ENCODE data around the gene ABCC2.

The ABCC2 gene

DNA sequence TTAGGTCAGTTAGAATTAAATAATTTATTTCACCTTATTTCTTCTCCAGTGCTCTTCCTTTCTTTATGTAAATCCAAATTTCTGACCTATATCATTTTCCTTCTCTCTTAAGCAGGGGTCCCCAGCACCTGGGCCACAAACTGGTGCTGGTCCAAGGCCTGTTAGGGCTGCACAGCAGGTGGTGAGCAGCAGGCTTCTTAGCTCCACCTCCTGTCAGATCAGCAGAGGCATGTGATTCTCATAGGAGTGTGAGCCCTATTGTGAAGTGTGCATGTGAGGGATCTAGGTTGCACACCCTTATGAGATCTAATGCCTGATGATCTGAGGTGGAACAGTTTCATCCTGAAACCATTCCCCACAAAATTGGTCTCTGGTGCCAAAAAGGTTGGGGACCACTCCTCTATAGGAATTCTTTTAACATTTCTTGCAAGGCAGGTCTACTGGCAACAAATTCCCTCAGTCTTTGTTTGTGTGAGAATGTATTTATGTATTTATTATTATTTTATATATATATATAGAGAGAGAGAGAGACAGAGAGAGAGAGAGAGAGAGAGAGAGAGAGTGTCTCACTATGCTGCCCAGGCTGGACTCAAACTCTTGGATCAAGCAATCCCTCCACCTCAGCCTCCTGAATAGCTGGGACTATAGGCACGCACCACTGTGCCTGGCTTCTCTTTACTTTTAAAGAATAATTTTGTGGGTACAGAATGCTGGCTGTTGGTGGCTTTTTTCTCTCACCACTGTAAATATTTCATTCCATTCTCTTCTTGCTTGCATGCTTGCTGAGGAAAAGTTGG, 4.3 kb upstream of the ABCC2 start:
- DNase-seq = no peak

DNA sequence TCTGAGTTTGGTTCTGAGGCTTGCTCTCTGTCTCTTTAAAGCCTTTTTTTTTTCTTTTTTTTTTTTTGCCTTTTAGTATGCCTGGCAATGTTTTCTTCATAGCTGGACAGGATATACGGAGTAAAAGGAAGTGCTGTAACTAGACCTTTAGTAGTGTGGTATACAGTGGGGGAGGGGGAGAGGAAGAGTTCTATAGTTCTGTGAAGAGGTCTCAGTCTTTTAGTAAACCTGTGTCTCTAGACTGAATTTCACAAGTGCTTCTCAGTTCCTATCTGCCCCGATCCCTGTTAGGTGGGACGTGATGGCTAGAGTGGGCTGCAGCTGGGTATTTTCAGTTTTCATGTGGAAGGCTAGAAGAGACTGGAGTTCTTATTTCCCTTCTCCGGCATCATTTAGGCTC, 3.1 kb upstream of the ABCC2 start:
- DNase-seq = no peak

DNA sequence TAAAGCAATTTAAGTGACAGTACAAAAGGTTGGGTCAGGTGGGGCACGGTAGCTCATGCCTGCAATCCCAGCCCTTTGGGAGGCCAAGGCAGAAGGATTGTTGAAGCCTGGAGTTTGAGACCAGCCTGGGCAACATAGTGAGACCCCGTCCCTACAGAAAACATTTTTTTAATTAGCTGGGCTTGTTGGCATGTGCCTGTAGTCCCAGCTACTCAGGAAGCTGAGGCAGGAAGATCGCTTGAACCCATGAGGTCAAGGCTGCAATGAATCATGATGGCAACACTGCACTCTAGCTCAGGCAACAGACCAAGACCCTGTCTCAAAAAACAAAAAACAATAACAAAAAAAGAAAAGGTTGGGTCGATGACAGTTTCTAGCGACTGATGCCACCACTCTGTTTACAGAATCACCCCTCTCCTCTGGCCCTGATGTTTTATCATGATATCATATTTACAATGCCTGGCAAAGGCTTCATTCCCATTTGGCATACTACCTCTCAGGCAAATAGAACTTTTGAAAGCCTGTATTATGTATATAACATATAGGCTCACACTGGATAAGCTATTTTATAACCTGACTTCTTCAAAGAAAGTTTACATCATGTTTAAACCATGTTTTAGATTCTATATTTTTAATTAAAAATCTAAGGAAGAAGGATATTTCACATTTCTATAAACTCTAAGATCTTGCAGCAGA, 558 bp upstream of the ABCC2 start:
- DNase-seq = no peak

DNA sequence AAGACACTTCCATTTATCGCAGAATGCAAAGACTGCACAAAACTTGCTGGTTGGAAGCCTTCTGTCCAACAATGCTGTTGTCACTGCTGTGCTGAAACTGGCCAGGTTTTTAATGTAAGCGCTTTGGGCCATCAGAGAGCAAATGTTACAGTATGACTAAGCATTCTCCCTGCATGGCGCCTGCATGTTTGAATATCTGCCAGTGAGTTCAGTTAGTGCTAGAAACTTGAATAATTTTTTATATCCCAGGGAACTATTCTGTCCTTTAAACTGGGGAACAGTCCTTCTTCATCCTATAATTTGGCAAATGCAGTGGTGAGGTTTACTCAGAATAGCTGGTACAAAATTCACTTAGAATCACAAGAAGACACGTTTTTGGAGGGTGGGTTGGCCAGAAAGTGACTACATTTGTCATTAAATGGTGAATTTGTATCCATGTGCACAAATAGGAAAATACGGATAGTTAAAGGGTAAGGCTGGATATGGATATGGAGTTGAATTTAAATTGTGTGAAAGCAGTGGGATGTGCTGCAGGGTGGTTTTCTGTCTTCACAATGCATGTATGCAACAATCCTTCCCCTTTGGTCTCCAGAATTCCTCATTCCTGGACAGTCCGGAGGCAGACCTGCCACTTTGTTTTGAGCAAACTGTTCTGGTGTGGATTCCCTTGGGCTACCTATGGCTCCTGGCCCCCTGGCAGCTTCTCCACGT, 1.7 kb downstream of the ABCC2 start:
- no peak for DNase-seq

DNA sequence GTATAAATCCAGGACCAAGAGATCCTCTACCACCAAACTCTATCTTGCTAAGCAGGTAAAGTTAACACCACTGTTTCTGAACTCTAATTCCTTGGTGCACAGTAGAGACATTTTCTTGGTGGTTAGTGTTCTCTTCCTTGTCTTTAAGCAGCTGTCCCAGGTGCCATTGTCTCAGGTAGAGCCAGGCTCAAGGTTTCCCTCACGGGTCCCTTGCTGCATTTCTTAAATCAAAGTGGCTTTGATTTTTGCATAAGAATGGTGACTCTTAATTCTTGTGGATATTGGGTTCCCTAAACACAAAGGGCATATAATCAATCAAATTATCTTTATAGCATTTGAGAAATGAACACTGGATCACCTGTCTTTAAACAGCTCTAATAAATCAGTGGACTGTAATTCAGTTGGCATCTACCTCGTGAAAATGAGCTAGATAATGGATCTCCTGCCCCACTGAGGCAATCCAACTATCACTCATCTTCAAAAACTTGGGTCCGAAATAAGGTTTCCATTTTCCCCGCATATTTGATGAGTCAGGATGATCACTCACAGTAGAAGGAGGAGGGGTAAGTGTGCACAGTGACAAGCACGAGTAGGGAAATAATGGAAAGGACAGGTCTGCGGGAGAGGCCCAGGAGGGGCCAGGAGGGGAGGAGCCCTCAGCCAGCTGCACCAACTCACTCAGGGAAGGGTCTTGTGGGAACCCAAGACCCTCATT, 2.4 kb downstream of the ABCC2 start:
- DNase-seq = no peak

DNA sequence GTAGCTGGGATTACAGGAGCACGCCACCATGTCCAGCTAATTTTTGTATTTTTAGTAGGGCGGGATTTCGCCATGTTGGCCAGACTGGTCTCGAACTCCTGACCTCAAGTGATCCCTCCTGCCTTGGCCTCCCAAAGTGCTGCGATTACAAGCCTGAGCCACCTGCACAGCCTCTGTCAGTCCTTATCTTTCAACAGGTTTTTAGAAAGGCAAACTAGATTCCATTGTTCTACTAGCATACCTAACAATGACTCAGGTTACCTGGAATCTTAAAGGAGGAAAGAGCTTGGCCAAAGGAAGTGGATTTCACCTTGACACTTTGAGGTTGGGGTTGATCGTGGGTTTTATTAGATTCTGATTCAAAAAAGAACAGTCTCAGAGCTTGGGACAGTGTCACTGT, 3.2 kb downstream of the ABCC2 start:
- DNase-seq = no peak

DNA sequence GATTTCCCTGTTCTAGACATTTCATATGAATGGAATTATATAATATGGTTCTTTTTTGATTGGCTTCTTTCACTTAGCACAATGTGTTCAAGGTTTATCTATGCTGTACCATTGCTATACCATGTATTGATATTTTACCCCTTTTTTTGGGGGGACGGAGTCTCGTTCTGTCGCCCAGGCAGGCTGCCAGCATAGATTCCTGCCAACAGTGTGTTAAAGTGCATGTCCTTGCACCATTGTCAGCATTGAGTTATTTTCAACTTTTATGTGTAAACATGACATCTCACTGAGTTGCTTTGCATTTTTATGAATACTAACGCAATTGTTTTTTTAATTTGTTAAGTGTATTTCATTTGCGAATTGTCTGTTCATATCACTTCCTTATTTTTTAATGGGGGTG, 4.9 kb downstream of the ABCC2 start:
- no peak for DNase-seq

DNA sequence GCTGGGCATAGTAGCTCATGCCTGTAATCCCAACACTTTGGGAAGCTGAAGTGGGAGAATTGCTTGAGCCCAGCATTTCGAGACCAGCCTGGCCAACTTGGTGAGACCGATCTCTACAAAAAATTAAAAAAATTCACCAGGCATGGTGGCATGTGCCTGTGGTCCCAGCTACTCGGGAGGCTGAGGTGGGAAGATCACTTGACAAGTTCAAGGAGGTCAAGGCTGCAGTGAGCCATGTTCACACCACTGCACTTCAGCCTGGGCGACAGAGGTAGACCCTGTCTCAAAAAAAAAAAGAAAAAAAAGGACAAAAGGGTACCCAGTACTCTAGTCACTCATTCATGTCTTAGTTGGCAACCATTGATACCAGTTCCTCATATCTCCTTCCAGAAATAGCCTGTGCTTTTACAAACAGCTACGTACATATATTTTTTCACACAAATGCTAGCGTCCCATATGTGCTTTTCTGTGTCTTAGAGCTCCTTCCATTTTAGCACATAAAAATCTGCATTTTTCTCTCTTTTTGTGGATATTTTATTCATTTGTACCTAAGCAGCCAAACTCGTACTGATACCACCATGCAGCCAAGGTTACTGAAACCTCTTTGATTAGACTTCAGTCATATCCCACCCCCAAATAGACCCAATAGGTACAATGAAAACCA, 5.5 kb downstream of the ABCC2 start:
- no peak for DNase-seq

DNA sequence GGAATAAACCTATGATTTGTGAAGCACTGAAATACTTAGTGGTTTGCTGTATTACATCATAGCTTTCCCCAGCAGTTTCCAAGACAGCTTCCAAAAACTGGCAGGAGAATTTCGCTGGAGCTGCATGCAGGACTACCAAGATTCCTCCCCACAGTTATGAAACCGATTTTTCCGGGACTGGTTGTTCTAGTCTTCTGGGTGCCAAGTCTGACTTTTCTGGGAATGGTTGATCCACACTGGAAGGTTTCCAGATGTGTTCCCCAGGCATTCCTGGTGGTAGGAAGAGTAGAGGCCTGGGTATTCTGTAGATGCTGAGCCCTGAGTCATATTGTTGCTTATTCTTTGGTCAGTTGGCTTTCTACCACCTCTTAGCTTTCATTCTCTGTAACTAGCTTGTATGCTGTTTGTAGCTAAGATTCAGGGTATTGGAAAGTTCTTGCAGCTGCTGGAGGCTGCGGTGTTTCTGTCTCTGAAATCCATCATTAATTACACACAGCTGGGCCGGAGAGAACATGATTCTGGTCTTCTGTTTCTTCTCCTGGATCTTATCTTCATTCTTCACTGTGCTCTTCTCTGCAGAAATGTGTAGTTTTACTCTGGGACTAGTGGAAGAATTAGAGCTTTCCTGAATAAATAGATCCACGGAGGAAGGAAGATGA, 6.3 kb downstream of the ABCC2 start:
- DNase-seq = no peak

DNA sequence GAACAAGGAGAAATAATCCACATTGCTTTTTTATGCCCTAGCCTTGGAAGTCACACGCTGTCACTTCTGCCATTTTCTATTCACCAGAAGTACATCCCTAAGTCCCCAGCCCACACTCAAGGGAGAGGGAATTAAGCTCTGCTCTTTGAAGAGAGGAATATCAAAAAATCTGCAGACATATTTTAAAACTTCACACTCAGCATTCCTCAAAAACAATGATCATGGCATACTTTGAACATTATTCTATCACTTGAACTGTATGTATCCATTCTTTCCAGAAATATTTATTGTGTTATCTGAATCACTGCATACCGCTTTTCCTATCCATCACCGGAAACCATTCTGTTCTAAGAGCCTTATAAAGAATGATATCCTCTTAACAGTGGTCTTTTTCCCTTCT, 9.4 kb downstream of the ABCC2 start:
- no peak for DNase-seq

DNA sequence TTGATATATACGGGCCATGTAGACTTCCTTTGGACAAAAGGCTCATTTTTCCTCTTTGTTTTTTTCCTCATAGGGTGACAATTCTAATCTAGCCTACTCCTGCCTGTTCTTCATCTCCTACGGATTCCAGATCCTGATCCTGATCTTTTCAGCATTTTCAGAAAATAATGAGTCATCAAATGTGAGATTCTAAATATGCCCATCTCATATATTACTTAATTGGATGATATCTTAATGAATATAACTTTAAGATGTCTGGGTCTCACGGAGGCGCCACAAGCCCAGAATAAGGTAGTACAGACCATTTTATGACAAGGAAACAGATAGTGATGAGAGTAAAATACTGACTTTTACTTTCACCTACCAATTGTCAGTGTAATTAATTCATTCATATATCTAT, 11.4 kb downstream of the ABCC2 start:
- DNase-seq = no peak

DNA sequence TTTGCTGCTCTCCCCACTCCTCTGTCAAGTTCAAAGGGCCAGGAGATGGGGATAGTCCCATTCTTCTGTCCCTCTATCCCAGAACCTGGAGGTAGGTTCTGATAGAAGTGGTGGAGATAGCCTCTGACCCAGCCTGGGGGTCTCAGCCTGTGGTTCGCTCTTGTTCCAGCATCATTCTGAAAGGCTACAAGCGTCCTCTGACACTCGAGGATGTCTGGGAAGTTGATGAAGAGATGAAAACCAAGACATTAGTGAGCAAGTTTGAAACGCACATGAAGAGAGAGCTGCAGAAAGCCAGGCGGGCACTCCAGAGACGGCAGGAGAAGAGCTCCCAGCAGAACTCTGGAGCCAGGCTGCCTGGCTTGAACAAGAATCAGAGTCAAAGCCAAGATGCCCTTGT, 14.5 kb downstream of the ABCC2 start:
- DNase-seq = no peak

DNA sequence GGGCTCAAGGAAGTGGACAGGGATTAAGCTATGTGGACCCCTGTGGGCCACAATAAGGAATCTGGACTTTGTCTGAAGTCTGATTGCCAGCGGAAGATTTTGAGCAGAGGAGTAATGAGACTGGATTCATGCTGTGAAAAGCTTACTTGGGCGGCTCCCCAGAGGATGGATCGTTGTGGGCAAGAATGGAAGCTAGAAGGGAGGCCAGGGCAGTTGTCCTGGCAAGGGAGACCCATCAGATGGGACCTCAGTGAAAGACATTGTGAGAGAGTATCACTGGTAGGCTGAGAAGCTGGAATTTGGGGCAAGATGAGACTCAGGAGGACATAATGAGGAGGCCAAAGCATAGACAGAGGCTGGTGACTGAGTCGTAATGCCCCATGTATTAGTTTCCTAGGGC, 15.6 kb downstream of the ABCC2 start:
- DNase-seq = no peak

DNA sequence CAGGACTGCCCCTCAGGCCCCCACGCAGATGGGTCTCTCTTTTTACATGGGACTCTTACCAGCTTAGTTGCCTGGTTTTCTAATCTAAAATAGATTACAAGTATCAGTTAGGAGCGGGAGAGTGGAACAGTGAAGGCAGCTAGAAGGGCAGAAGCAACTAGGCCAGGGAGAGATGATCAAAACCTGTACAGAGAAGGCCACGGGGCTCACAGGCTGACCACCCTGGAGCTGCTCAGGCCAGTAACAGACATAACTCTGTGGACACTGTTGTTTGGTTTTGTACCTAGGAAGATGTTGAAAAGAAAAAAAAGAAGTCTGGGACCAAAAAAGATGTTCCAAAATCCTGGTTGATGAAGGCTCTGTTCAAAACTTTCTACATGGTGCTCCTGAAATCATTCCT, 16.5 kb downstream of the ABCC2 start:
- DNase-seq = no peak

DNA sequence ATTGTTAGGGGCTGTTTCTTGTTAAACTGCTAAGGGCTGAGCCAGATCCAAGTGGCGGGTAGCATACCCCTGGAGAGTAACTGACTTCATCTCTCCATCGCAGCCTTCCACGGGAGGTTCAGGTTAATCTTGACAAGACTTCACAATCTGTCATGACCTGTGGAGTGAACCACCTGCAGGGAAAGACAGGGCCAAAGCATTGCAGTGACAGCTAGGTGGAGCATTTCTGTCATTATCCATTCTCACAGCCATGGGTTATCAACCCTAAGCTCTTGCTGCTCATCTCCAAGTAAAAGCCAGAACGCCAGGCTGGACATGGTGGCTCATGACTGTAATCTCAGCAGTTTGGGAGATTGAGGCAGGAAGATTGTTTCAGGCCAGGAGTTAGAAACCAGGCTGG, 17.2 kb downstream of the ABCC2 start:
- no peak for DNase-seq

DNA sequence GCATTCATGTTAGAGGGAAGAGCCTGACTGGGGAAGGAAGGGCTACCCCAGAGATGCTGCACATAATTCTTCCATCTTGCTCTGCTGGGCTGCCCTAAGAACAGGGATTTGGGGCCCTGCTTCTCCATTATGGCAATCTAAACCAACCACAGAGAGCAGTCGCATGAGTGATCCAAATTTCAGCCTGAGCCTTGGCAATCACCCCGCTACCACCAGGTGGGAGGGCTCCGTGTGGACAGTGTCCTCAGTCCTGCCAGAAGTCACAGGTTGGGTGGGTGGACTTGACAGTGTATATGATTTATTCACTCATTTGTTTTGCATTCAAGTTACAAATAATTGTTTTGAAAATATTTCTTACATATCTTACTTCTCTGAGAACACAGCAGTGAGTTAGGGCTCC, 22.0 kb downstream of the ABCC2 start:
- no peak for DNase-seq

DNA sequence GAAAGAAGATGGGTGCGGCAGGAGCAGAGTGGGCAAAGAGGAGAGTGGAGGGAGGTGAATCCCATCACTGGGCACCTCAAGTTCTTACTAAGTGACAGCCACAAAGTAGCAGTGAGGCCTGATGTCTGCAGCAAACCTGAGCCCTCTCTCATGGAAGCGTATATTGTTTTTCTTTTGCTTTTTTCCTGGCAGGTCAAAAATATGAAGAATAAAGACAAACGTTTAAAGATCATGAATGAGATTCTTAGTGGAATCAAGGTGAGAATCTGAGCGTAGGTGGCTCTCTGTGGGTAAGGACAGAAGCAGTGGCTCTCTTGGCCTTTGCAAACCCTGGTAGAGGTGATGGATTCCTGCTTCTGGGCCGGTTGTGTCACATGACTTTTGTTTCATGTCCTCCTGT, 22.8 kb downstream of the ABCC2 start:
- DNase-seq = no peak

DNA sequence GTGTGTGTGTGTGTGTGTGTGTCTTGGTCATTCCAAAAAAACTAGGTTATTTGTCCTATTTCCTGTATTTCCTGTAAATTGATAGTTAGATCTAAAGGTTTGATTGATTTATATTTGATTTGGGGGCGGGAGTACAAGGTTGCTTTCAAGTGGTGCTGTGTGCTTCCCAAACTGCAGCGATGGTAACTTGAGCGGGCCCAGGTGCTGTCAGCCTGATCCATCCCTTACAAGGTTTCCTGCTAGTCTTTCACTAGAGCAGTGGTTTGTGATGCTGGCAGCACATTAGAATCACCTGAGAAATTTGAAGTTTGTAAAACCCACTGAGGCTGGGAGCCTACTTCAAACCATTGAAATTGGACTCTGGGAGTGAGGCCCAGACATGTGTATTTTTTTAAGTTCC, 23.7 kb downstream of the ABCC2 start:
- DNase-seq = no peak

DNA sequence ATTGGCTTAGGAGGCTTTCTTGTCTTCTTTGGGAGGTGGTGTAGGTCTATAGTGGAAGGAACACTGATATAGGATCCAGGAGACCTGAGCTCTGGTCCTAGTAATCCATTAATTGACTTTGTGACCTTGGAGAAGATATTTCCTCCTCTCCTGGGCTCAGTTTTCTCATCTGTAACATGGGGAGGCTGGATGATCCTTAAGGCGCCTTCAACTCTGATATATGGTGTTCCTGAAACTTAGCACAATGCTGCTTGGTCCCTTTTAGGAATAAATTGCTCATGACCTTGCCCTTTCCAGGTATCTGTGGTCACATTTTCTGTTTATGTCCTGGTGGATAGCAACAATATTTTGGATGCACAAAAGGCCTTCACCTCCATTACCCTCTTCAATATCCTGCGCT, 25.3 kb downstream of the ABCC2 start:
- DNase-seq = no peak

DNA sequence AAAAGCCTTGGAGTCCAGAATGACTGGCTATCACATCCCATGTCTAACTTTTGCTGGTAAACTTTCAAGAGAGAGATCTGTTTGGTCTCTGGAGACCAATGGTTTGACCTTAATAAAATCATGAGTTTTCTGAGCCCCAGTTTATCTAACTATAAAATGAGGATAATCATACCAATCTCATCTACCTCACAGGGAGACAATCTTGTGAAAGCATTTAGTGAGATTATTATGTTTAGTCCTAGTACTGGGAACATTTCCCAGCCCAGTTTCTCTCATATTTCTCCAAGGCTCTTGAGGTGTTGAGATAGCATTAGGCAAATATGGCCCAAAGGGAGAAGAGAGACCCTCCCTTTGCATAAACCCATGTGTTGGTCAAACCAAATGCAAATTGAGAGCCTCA, 25.8 kb downstream of the ABCC2 start:
- DNase-seq = no peak

DNA sequence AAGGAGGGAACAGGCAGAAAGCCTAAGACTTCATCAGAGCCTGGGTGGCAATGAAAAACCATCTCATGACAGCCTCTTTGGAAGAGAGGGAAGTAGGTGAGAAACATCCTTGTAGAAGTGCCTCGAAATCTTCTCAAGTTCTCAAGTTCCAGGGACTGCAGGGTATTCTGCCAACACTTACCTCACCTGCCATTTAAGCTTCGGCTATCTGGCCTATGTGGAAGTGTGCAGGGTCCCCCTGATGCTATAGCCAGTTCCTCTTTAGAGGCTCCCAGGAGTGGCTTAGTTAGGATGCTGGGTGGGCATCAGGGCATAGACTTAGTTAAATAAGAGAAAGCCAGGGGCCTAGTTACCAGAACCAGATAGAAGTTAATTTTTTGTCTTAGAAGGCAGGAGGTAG, 27.0 kb downstream of the ABCC2 start:
- no peak for DNase-seq

DNA sequence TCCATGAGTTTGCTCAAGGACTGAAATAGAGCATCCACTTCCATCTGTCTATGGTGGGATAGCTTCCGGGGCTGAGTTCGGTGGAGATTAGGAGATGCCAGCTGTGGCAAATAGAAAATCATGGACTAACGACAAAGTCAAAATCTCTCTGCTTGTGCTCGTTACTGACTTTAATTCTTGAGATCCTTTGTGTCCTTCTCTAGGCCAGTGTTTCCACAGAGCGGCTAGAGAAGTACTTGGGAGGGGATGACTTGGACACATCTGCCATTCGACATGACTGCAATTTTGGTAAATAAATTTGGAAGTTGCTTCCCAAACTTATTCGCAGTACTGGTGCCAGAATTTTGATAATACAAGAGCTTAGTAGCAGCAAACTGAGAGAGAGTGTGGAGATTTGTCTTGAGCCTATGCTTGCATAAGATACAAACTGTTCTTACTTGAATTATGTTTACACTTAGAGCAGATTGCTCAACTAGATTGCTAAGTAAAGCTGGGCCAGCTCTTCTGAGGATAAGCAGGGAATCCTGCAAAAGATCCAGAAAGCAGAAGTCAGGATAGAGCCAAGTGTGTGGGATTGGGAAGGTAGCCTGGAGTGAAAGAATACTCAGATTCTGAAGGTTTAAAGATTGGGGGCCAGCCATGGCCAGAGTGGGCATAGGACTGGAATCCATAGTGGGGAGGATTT, 27.6 kb downstream of the ABCC2 start:
- DNase-seq = no peak
